SK-N-MC (cell line): ENCODE data around the gene HACE1.

Experiments used
- EZH2 ChIP-seq: fragments of 200-600 bp; sonication (generic); IDR thresholded peaks from one replicate; pipeline ENCODE4 v1.6.1; 2017; ENCODE audit warnings: antibody characterized with exemption
- POLR2AphosphoS5 ChIP-seq: IDR thresholded peaks from 2 replicates; pipeline ENCODE4 v1.6.1; 2012; ENCODE audit warnings: mild to moderate bottlenecking, low read depth, low read length, borderline replicate concordance

DNA sequence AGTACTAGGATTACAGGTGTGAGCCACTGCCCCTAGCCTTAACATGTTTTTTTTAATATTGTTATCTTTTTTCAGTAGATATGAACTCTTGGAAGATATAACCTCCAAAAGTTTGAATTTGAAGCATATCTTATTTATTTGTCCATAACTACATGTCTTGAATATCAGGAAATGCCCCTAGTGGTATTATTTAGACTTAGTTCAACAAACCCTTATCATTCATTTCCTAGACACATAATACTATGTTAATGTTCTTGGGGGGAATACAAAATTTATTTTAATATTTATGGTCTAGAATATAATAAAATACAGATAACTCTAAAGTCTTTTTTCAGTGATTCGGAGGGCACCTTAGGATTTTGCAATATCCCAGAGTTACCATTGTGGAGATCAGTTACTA lies 160.7 kb downstream of the HACE1 start:
- no peak for TF ChIP-seq POLR2AphosphoS5
- TF ChIP-seq EZH2: no peak
